ENCODE results near the gene NKD2. TPM values are rescaled to one million over a fixed set of nuclear protein-coding genes. Genes with fewer than 3 reads are reported as not detected.

Gene NKD2
- total RNA-seq, 2 experiments from 2014 or later = 0.38 TPM

DNA sequence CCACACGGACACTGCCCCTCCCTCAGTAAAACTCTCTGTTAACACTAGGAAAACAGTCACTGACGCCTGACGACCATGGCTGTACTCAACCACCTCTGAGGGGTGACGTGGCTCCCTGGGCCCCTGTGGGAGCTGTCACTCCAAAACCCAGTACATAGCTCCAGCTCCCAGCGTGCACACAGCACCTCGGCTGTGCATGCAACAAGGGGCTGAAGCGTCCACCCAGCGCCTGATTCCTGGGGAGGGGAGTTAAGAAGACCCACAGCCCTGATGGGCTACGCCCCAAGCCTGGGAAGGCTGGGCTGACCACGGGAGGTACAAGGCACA, 66.9 kb downstream of the NKD2 start:
- no peak overlapping the region for H3K4me3 ChIP-seq (ENCODE audit: low read depth, low read length, poor library complexity, severe bottlenecking)
- H4K20me1 ChIP-seq (ENCODE audit: insufficient read depth, low read length) = no peaks in the 10 kb centered on the region
- H3K27ac ChIP-seq (ENCODE audit: low read depth, low read length, poor library complexity, severe bottlenecking) = no peak overlapping the region
- intact Hi-C loops (cut with micrococcal nuclease; ENCODE audit: unreplicated experiment) = no loop called here
- no peaks in the 10 kb centered on the region for H3K9me3 ChIP-seq (ENCODE audit: low read length)
- DNase-seq (ENCODE audit: low spot score) = no peak
- H2AFZ ChIP-seq (ENCODE audit: low read length) = no peak overlapping the region
- no peak overlapping the region for H3K4me2 ChIP-seq (ENCODE audit: low read length)
- TF ChIP-seq EZH2phosphoT487 (IDR thresholded peaks at IDR 0.05; ENCODE audit: borderline replicate concordance, low read depth, low read length) = no peak
- TF ChIP-seq, protein P1, sequence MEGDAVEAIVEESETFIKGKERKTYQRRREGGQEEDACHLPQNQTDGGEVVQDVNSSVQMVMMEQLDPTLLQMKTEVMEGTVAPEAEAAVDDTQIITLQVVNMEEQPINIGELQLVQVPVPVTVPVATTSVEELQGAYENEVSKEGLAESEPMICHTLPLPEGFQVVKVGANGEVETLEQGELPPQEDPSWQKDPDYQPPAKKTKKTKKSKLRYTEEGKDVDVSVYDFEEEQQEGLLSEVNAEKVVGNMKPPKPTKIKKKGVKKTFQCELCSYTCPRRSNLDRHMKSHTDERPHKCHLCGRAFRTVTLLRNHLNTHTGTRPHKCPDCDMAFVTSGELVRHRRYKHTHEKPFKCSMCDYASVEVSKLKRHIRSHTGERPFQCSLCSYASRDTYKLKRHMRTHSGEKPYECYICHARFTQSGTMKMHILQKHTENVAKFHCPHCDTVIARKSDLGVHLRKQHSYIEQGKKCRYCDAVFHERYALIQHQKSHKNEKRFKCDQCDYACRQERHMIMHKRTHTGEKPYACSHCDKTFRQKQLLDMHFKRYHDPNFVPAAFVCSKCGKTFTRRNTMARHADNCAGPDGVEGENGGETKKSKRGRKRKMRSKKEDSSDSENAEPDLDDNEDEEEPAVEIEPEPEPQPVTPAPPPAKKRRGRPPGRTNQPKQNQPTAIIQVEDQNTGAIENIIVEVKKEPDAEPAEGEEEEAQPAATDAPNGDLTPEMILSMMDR (conservative IDR thresholded peaks at IDR 0.05; ENCODE audit: low read length) = no peak
- ChIA-PET POLR2A (no interaction called here), CTCF (ENCODE audit: unreplicated experiment) (no interaction called here)
- H3K9me2 ChIP-seq (ENCODE audit: insufficient read depth, low read length) = no peaks in the 10 kb centered on the region
- no TSS peak for BruUV-seq (replicated peaks)
- H3K79me2 ChIP-seq (ENCODE audit: insufficient read depth, low read depth, low read length) = no peaks in the 10 kb centered on the region
- no peaks in the 10 kb centered on the region for H3K36me3 ChIP-seq (ENCODE audit: insufficient read depth, low read length)
- no peaks in the 10 kb centered on the region for H3K4me1 ChIP-seq (ENCODE audit: insufficient read depth, low read length, poor library complexity, severe bottlenecking)

DNA sequence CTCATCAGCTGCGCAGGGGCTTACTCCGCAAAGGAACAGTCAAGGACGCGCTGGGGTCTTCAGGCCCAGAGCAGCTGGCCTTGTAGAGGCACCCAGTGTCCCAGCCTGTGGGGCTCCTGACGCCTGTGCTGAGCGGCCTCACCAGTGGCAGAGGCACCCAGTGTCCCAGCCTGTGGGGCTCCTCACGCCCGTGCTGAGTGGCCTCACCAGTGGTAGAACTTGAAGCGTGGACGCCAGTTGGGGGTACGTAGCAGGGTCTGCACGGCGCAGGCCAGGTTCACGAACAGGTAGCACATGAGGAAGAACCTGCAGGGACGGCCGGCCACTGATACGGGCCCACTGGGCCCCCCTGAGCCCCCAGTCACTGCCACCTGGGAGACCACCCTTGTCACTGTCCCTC, 67.3 kb downstream of the NKD2 start:
- TF ChIP-seq, protein P1 (conservative IDR thresholded peaks at IDR 0.05; ENCODE audit: low read length) = no peak
- no peak for TF ChIP-seq EZH2phosphoT487 (IDR thresholded peaks at IDR 0.05; ENCODE audit: borderline replicate concordance, low read depth, low read length)
- no peaks in the 10 kb centered on the region for H3K36me3 ChIP-seq (ENCODE audit: insufficient read depth, low read length)
- no peaks in the 10 kb centered on the region for H3K4me1 ChIP-seq (ENCODE audit: insufficient read depth, low read length, poor library complexity, severe bottlenecking)
- ChIA-PET POLR2A (no interaction called here), CTCF (ENCODE audit: unreplicated experiment) (no interaction called here)
- H2AFZ ChIP-seq (ENCODE audit: low read length) = no peak overlapping the region
- no peaks in the 10 kb centered on the region for H3K9me2 ChIP-seq (ENCODE audit: insufficient read depth, low read length)
- H4K20me1 ChIP-seq (ENCODE audit: insufficient read depth, low read length) = no peaks in the 10 kb centered on the region
- H3K4me3 ChIP-seq (ENCODE audit: low read depth, low read length, poor library complexity, severe bottlenecking) = no peak overlapping the region
- H3K79me2 ChIP-seq (ENCODE audit: insufficient read depth, low read depth, low read length) = no peaks in the 10 kb centered on the region
- no TSS peak for BruUV-seq (replicated peaks)
- no peak overlapping the region for H3K27ac ChIP-seq (ENCODE audit: low read depth, low read length, poor library complexity, severe bottlenecking)
- DNase-seq (ENCODE audit: low spot score) = no peak
- H3K4me2 ChIP-seq (ENCODE audit: low read length) = no peak overlapping the region
- no peaks in the 10 kb centered on the region for H3K9me3 ChIP-seq (ENCODE audit: low read length)
- intact Hi-C loops (cut with micrococcal nuclease; ENCODE audit: unreplicated experiment) = no loop called here

DNA sequence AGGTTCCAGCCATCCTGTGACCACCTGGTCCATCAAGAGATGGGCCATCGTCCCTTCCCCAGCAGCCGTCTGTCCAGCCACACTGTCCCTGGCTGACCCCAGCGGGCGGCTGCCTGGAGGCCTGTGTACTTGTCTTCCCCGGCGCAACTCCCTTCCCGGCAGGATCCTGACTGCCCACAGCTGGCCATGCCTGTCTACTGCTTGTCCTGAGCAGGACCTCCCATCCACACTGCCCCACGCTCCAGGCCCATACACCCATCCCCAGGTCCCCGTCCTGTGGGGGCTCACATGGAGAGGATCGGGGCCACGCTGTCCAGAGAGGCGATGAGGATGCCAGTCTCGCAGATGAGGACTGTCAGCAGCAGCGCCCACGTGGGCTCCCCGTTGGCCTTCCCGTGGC, 67.8 kb downstream of the NKD2 start:
- no TSS peak for BruUV-seq (replicated peaks)
- no peaks in the 10 kb centered on the region for H3K4me1 ChIP-seq (ENCODE audit: insufficient read depth, low read length, poor library complexity, severe bottlenecking)
- intact Hi-C loops (cut with micrococcal nuclease; ENCODE audit: unreplicated experiment) = no loop called here
- H4K20me1 ChIP-seq (ENCODE audit: insufficient read depth, low read length) = no peaks in the 10 kb centered on the region
- CTCF ChIA-PET (ENCODE audit: unreplicated experiment) = no interaction called here
- DNase-seq (ENCODE audit: low spot score) = no peak
- H3K9me3 ChIP-seq (ENCODE audit: low read length) = no peaks in the 10 kb centered on the region
- no peak overlapping the region for H3K4me2 ChIP-seq (ENCODE audit: low read length)
- H3K9me2 ChIP-seq (ENCODE audit: insufficient read depth, low read length) = no peaks in the 10 kb centered on the region
- no peak overlapping the region for H3K27ac ChIP-seq (ENCODE audit: low read depth, low read length, poor library complexity, severe bottlenecking)
- H3K4me3 ChIP-seq (ENCODE audit: low read depth, low read length, poor library complexity, severe bottlenecking) = no peak overlapping the region
- H3K79me2 ChIP-seq (ENCODE audit: insufficient read depth, low read depth, low read length) = no peaks in the 10 kb centered on the region
- POLR2A ChIA-PET = no interaction called here
- no peak overlapping the region for H2AFZ ChIP-seq (ENCODE audit: low read length)
- no peak for TF ChIP-seq EZH2phosphoT487 (IDR thresholded peaks at IDR 0.05; ENCODE audit: borderline replicate concordance, low read depth, low read length)
- TF ChIP-seq, protein P1 (conservative IDR thresholded peaks at IDR 0.05; ENCODE audit: low read length) = no peak
- H3K36me3 ChIP-seq (ENCODE audit: insufficient read depth, low read length) = no peaks in the 10 kb centered on the region

All from OCI-LY7 (cell line).